Mesenchymal stem cell (in vitro differentiated cells and primary cell): ENCODE data around the gene RUNX2.

Experiments
- DNase-seq: peaks from one replicate; pipeline ENCODE4 v3.0.0-alpha.2; 2013
- H2AFZ ChIP-seq: one replicate; pipeline ENCODE4 v1.6.1; 2013; ENCODE audit warnings: low read depth, mild to moderate bottlenecking, control low read depth, inconsistent platforms, low read length, moderate library complexity
- H2AK5ac ChIP-seq: 2 replicates; pipeline ENCODE4 v1.6.1; 2013; ENCODE audit warnings: low read length, moderate library complexity, mild to moderate bottlenecking, inconsistent platforms; ENCODE audit not compliant: severe bottlenecking
- H2BK120ac ChIP-seq: one replicate; pipeline ENCODE4 v1.6.1; 2013; ENCODE audit warnings: low read depth, mild to moderate bottlenecking, inconsistent platforms, low read length, moderate library complexity
- H2BK12ac ChIP-seq, 2 experiments: one replicate each; pipeline ENCODE4 v1.6.1; 2013; ENCODE audit warnings: inconsistent platforms in 2 of 2, low read length in 2 of 2, mild to moderate bottlenecking in 2 of 2, moderate library complexity in 2 of 2, control low read depth in 1 of 2
- H2BK15ac ChIP-seq: one replicate; pipeline ENCODE4 v1.6.1; 2013; ENCODE audit warnings: mild to moderate bottlenecking, low read depth, inconsistent platforms; ENCODE audit not compliant: poor library complexity, severe bottlenecking
- H2BK5ac ChIP-seq: 2 replicates; pipeline ENCODE4 v1.6.1; 2013; ENCODE audit warnings: low read depth, mild to moderate bottlenecking, low read length, control low read depth, inconsistent platforms; ENCODE audit not compliant: poor library complexity, severe bottlenecking
- H3K14ac ChIP-seq, 2 experiments: one replicate each; pipeline ENCODE4 v1.6.1; 2013; ENCODE audit warnings: inconsistent platforms in 2 of 2, low read length in 2 of 2, control low read depth in 1 of 2, mild to moderate bottlenecking in 1 of 2, moderate library complexity in 1 of 2
- H3K18ac ChIP-seq, 2 experiments: one replicate each; pipeline ENCODE4 v1.6.1; 2013; ENCODE audit warnings: inconsistent platforms in 2 of 2, low read length in 2 of 2, control low read depth in 1 of 2, low read depth in 1 of 2, mild to moderate bottlenecking in 1 of 2
- H3K23ac ChIP-seq, 2 experiments: one replicate each; pipeline ENCODE4 v1.6.1; 2013; ENCODE audit warnings: inconsistent platforms in 2 of 2, low read length in 2 of 2, mild to moderate bottlenecking in 2 of 2, moderate library complexity in 2 of 2, control low read depth in 1 of 2
- H3K27ac ChIP-seq: 2 replicates; pipeline ENCODE4 v1.5.1; 2013; ENCODE audit warnings: mild to moderate bottlenecking, moderate library complexity, low read length, control low read depth, inconsistent platforms; ENCODE audit not compliant: poor library complexity, severe bottlenecking
- H3K27me3 ChIP-seq, 2 experiments: 2 replicates each; pipeline versions ENCODE4 v1.6.1 to v1.7.0; 2013; ENCODE audit warnings: low read length in 2 of 2, mild to moderate bottlenecking in 2 of 2, moderate library complexity in 2 of 2, control low read depth in 1 of 2, inconsistent platforms in 1 of 2; ENCODE audit not compliant: control insufficient read depth in 1 of 2, insufficient read depth in 1 of 2
- H3K36me3 ChIP-seq, 2 experiments: 2 replicates each; pipeline versions ENCODE4 v1.6.1 to v1.7.0; 2013; ENCODE audit warnings: low read length in 2 of 2, control low read depth in 1 of 2, inconsistent platforms in 1 of 2, low read depth in 1 of 2, mild to moderate bottlenecking in 1 of 2; ENCODE audit not compliant: insufficient read depth in 2 of 2, control insufficient read depth in 1 of 2
- H3K4ac ChIP-seq, 2 experiments: one replicate each; pipeline ENCODE4 v1.6.1; 2013; ENCODE audit warnings: inconsistent platforms in 2 of 2, low read length in 2 of 2, mild to moderate bottlenecking in 2 of 2, moderate library complexity in 2 of 2, control low read depth in 1 of 2, low read depth in 1 of 2
- H3K4me1 ChIP-seq: 2 replicates; pipeline ENCODE4 v1.6.1; 2013; ENCODE audit warnings: low read depth, low read length, control low read depth; ENCODE audit not compliant: control insufficient read depth, insufficient read depth
- H3K4me2 ChIP-seq: 2 replicates; pipeline ENCODE4 v1.6.1; 2013; ENCODE audit warnings: low read length, mild to moderate bottlenecking, inconsistent platforms; ENCODE audit not compliant: poor library complexity, severe bottlenecking
- H3K4me3 ChIP-seq, 2 experiments: 2 replicates each; pipeline versions ENCODE4 v1.5.1 to v1.7.0; 2013; ENCODE audit warnings: low read length in 2 of 2, mild to moderate bottlenecking in 2 of 2, control low read depth in 1 of 2, low read depth in 1 of 2; ENCODE audit not compliant: insufficient read depth in 1 of 2
- H3K79me1 ChIP-seq: replicated peaks from 2 replicates; pipeline ENCODE4 v1.6.1; 2013; ENCODE audit warnings: mild to moderate bottlenecking, control low read depth, low read length, inconsistent platforms; ENCODE audit not compliant: poor library complexity, severe bottlenecking
- H3K9ac ChIP-seq: 2 replicates; pipeline ENCODE4 v1.7.0; 2013; ENCODE audit warnings: mild to moderate bottlenecking, low read length, moderate library complexity
- H3K9me3 ChIP-seq: 2 replicates; pipeline ENCODE4 v1.7.0; 2013; ENCODE audit warnings: mild to moderate bottlenecking, low read length; ENCODE audit not compliant: control insufficient read depth
- H4K8ac ChIP-seq: one replicate; pipeline ENCODE4 v1.6.1; 2013; ENCODE audit warnings: inconsistent platforms, mild to moderate bottlenecking, low read length, moderate library complexity
- H4K91ac ChIP-seq: one replicate; pipeline ENCODE4 v1.6.1; 2013; ENCODE audit warnings: mild to moderate bottlenecking, low read length, inconsistent platforms
- WGBS: methylation state at CpG from one replicate; pipeline ENCODE4 v1.1.7; 2013; ENCODE audit warnings: mixed read lengths; 5-methylcytosine and 5-hydroxymethylcytosine counted together

Gene RUNX2

GRCh38 chr6:45454008-45454911, 126.1 kb downstream of the RUNX2 start:
- Histone ChIP-seq H3K9ac (no peak overlapping the region), H2BK120ac (peak overlapping the region; percentile 29), H3K4me3 (no peak overlapping the region), H4K91ac (no peak overlapping the region), H3K4me1 (peaks cover 2% of the 10 kb centered on the region), H3K14ac (no peak overlapping the region), H3K4ac (peak overlapping the region in 1 of 2 experiments; percentile 24), H3K79me1 (peaks cover 5% of the 10 kb centered on the region), H3K27ac (peak overlapping the region; percentile 42), H3K4me2 (no peak overlapping the region), H3K36me3 (peaks cover 0 to 12% of the 10 kb centered on the region in 2 experiments), H3K23ac (no peak overlapping the region), H2AFZ (no peak overlapping the region), H3K27me3 (no peaks in the 10 kb centered on the region), H3K18ac (peak overlapping the region; percentile 26 to 37), H3K9me3 (no peaks in the 10 kb centered on the region), H2BK12ac (no peak overlapping the region), H4K8ac (no peak overlapping the region), H2BK15ac (no peak overlapping the region), H2AK5ac (no peak overlapping the region), H2BK5ac (no peak overlapping the region)
- 0% methylated on average over 4 of the region's 4 CpGs for WGBS
- peak; percentile 95 for DNase-seq

- Histone ChIP-seq H2AK5ac (no peak overlapping the region), H3K14ac (no peak overlapping the region), H3K79me1 (peaks cover 11% of the 10 kb centered on the region), H4K91ac (no peak overlapping the region), H2BK5ac (no peak overlapping the region), H3K23ac (no peak overlapping the region), H3K4ac (peak overlapping the region in 1 of 2 experiments; percentile 71), H2BK15ac (no peak overlapping the region), H3K4me1 (peaks cover 2% of the 10 kb centered on the region), H3K9me3 (no peaks in the 10 kb centered on the region), H3K4me2 (no peak overlapping the region), H3K4me3 (no peak overlapping the region), H2BK120ac (peak overlapping the region; percentile 27), H2BK12ac (no peak overlapping the region), H3K9ac (no peak overlapping the region), H3K27ac (no peak overlapping the region), H3K27me3 (no peaks in the 10 kb centered on the region), H3K18ac (no peak overlapping the region), H2AFZ (no peak overlapping the region), H3K36me3 (peaks cover 4 to 12% of the 10 kb centered on the region in 2 experiments), H4K8ac (no peak overlapping the region)
- no peak for DNase-seq
- 52% methylated on average over 4 of the region's 6 CpGs for WGBS
Measured at GRCh38 chr6:45455408-45455807, 127.3 kb downstream of the RUNX2 start.

GRCh38 chr6:45457141-45457540, 129.0 kb downstream of the RUNX2 start:
- Histone ChIP-seq H3K9ac (no peak overlapping the region), H3K9me3 (no peaks in the 10 kb centered on the region), H3K27me3 (no peaks in the 10 kb centered on the region), H3K4me2 (no peak overlapping the region), H2AK5ac (peak overlapping the region; percentile 39), H3K4ac (no peak overlapping the region), H3K23ac (no peak overlapping the region), H3K79me1 (peaks cover 11% of the 10 kb centered on the region), H2BK5ac (no peak overlapping the region), H2BK12ac (no peak overlapping the region), H4K91ac (no peak overlapping the region), H3K4me3 (no peak overlapping the region), H3K36me3 (peaks cover 6% of the 10 kb centered on the region in 2 experiments), H3K14ac (no peak overlapping the region), H3K4me1 (peaks cover 2% of the 10 kb centered on the region), H2BK15ac (peak overlapping the region; percentile 2), H2BK120ac (no peak overlapping the region), H2AFZ (no peak overlapping the region), H3K27ac (no peak overlapping the region), H4K8ac (peak overlapping the region; percentile 5), H3K18ac (peak overlapping the region in 1 of 2 experiments; percentile 77)
- no peak for DNase-seq

GRCh38 chr6:45458672-45459071, 130.5 kb downstream of the RUNX2 start:
- Histone ChIP-seq H3K4me3 (no peak overlapping the region), H3K18ac (no peak overlapping the region), H2BK15ac (no peak overlapping the region), H3K27ac (no peak overlapping the region), H3K9me3 (no peaks in the 10 kb centered on the region), H3K27me3 (no peaks in the 10 kb centered on the region), H3K4me2 (no peak overlapping the region), H3K14ac (no peak overlapping the region), H2BK120ac (peak overlapping the region; percentile 30), H2AK5ac (no peak overlapping the region), H4K91ac (no peak overlapping the region), H3K4me1 (peaks cover 5% of the 10 kb centered on the region), H3K79me1 (peaks cover 10% of the 10 kb centered on the region), H3K4ac (no peak overlapping the region), H2BK12ac (no peak overlapping the region), H3K36me3 (peaks cover 6 to 9% of the 10 kb centered on the region in 2 experiments), H3K23ac (no peak overlapping the region), H2BK5ac (no peak overlapping the region), H4K8ac (no peak overlapping the region), H2AFZ (no peak overlapping the region), H3K9ac (no peak overlapping the region)
- DNase-seq = peak; percentile 59
- WGBS = 36% methylated on average over 1 of the region's 2 CpGs
